Endothelial cell of umbilical vein (primary cell): ENCODE results near the gene TBC1D8. TPM values are rescaled to one million over a fixed set of nuclear protein-coding genes. Genes with fewer than 3 reads are reported as not detected.

ENCODE experiments used
- BruUV-seq: library from RNA; stranded (reverse); fragments of 400-500 nt; replicated peaks from 2 replicates; lab custom pipeline; 2021; lab: Mats Ljungman, UMichigan
- CTCF ChIA-PET: fragments of 300-600, 350-600 bp; sonication (Branson Sonifier 250); formaldehyde crosslinking; loops from one replicate; lab custom pipeline; 2021; ENCODE audit warnings: antibody characterized with exemption, inconsistent platforms; lab: Charles Lee
- POLR2A ChIA-PET: fragments of 300-600, 350-600 bp; sonication (Branson Sonifier 250); formaldehyde crosslinking; loops from one replicate; lab custom pipeline; 2021; ENCODE audit warnings: antibody characterized with exemption, inconsistent platforms; lab: Charles Lee
- DNase-seq: peaks from one replicate; pipeline ENCODE4 v3.0.0-alpha.2; 2011; ENCODE audit warnings: low read depth, low spot score
- FAIRE-seq: peaks from 2 replicates; lab custom pipeline; 2011; peaks lifted over from hg19 to GRCh38; lab: Jason Lieb, UNC
- H2AFZ ChIP-seq: 2 replicates; pipeline ENCODE4 v1.6.0; 2012; ENCODE audit warnings: low read depth, low read length, control low read depth, inconsistent platforms
- H3K27ac ChIP-seq: 2 replicates; pipeline ENCODE4 v1.5.1; 2011; ENCODE audit warnings: low read depth, mild to moderate bottlenecking, control low read depth, low read length, moderate library complexity; ENCODE audit not compliant: insufficient read depth
- H3K27me3 ChIP-seq, 2 experiments: 2 replicates each; pipeline versions ENCODE4 v1.6.0 to v1.6.1; 2011; ENCODE audit warnings: low read length in 2 of 2, mixed read lengths in 1 of 2; ENCODE audit not compliant: control insufficient read depth in 2 of 2, insufficient read depth in 2 of 2
- H3K36me3 ChIP-seq, 2 experiments: 2 replicates in 1 of 2; 3 replicates in 1 of 2; pipeline ENCODE4 v1.5.1; 2011; ENCODE audit warnings: low read length in 2 of 2, mild to moderate bottlenecking in 1 of 2, moderate library complexity in 1 of 2; ENCODE audit not compliant: control insufficient read depth in 2 of 2, insufficient read depth in 2 of 2; ENCODE audit errors: extremely low read depth in 1 of 2
- H3K4me1 ChIP-seq: 3 replicates; pipeline ENCODE4 v1.5.1; 2011; ENCODE audit warnings: mild to moderate bottlenecking, low read length; ENCODE audit not compliant: control insufficient read depth, insufficient read depth; ENCODE audit errors: extremely low read depth
- H3K4me2 ChIP-seq: 2 replicates; pipeline ENCODE4 v1.6.1; 2011; ENCODE audit warnings: low read length, control low read depth, mixed read lengths; ENCODE audit not compliant: insufficient read depth
- H3K4me3 ChIP-seq, 3 experiments: fragments of 200-600 bp in 1 of 3; sonication (generic), shearing (Covaris generic) in 1 of 3; replicated peaks in 1 of 3; 2 replicates each; pipeline ENCODE4 v1.5.1; 2011 to 2016; ENCODE audit warnings: control low read depth in 3 of 3, low read length in 3 of 3, mild to moderate bottlenecking in 2 of 3, inconsistent platforms in 1 of 3, low read depth in 1 of 3, moderate library complexity in 1 of 3; ENCODE audit not compliant: insufficient read depth in 1 of 3
- H3K79me2 ChIP-seq: 2 replicates; pipeline ENCODE4 v1.6.0; 2012; ENCODE audit warnings: low read length, inconsistent platforms; ENCODE audit not compliant: control insufficient read depth, insufficient read depth
- H3K9ac ChIP-seq: replicated peaks from 2 replicates; pipeline ENCODE3; 2011; ENCODE audit warnings: low read length, control low read depth; ENCODE audit not compliant: insufficient read depth; ENCODE audit errors: extremely low read depth
- H3K9me1 ChIP-seq: replicated peaks from 3 replicates; pipeline ENCODE4 v1.6.0; 2011; ENCODE audit warnings: mild to moderate bottlenecking, low read length; ENCODE audit not compliant: control insufficient read depth, insufficient read depth; ENCODE audit errors: extremely low read depth
- H3K9me3 ChIP-seq: replicated peaks from 2 replicates; pipeline ENCODE4 v1.5.1; 2012; ENCODE audit warnings: low read length, inconsistent platforms; ENCODE audit not compliant: control insufficient read depth, insufficient read depth
- H4K20me1 ChIP-seq: replicated peaks from 2 replicates; pipeline ENCODE3; 2011; ENCODE audit warnings: mild to moderate bottlenecking, low read length; ENCODE audit not compliant: control insufficient read depth, insufficient read depth; ENCODE audit errors: extremely low read depth
- EZH2 ChIP-seq: IDR thresholded peaks from 2 replicates; pipeline ENCODE4 v1.6.1; 2012; ENCODE audit warnings: borderline replicate concordance, low read depth, mild to moderate bottlenecking, moderate library complexity, low read length, inconsistent platforms; ENCODE audit not compliant: severe bottlenecking
- FOS ChIP-seq: IDR thresholded peaks from 2 replicates; pipeline ENCODE4 v1.6.1; 2011; ENCODE audit warnings: mild to moderate bottlenecking, low read length, moderate library complexity, borderline replicate concordance; ENCODE audit not compliant: insufficient read depth
- GATA2 ChIP-seq: IDR thresholded peaks from 2 replicates; pipeline ENCODE4 v1.7.0; 2011; ENCODE audit warnings: low read depth, mild to moderate bottlenecking, moderate library complexity, mixed read lengths, low read length; ENCODE audit not compliant: insufficient read length, insufficient read depth
- JUN ChIP-seq: IDR thresholded peaks from 2 replicates; pipeline ENCODE4 v1.6.1; 2011; ENCODE audit warnings: borderline replicate concordance, low read depth; ENCODE audit not compliant: insufficient read length, insufficient read depth
- MYC ChIP-seq: IDR thresholded peaks from one replicate; pipeline ENCODE4 v1.6.1; 2011; ENCODE audit warnings: mild to moderate bottlenecking, low read depth, low read length
- POLR2A ChIP-seq: IDR thresholded peaks from 2 replicates; pipeline ENCODE4 v1.6.1; 2012; ENCODE audit warnings: low read depth, mild to moderate bottlenecking, control low read depth, low read length
- POLR2AphosphoS5 ChIP-seq: IDR thresholded peaks from 2 replicates; pipeline ENCODE4 v1.6.1; 2012; ENCODE audit warnings: low read depth, mild to moderate bottlenecking, control low read depth, low read length, moderate library complexity; ENCODE audit not compliant: insufficient read depth
- dilution Hi-C: fragments of 300-500 bp; cut with MboI; formaldehyde crosslinking; loops from one replicate; pipeline ENCODE4 v1.15.0; 2019; ENCODE audit warnings: low sequenced_read_pairs; ENCODE audit not compliant: extremely low pct_ligation_motif_present
- intact Hi-C: fragments of 100-400 bp; cut with micrococcal nuclease; formaldehyde crosslinking; loops from one replicate; pipeline ENCODE4 v1.10.0; 2022
- polyA plus RNA-seq, 4 experiments: library from polyadenylated mRNA; depleted of rRNA in 3 of 4; stranded (reverse) in 3 of 4; unstranded in 1 of 4; fragments of >200 nt; gene quantifications; 2 replicates each; pipeline versions ENCODE4 v1.2.1 to v1.2.3, GENCODE V29; 2011 to 2012; ENCODE audit warnings: missing spikeins in 1 of 4
- total RNA-seq: library from RNA; stranded (reverse); gene quantifications from 2 replicates; pipeline ENCODE4 v1.2.3, GENCODE V29; 2021
- TF ChIP-seq, protein P1 (sequence below), 2 donors: IDR thresholded peaks; 1 replicate in 1 of 2; 2 replicates in 1 of 2; pipeline ENCODE4 v1.5.1; 2011; ENCODE audit warnings: low read length in 2 of 2, mild to moderate bottlenecking in 2 of 2, moderate library complexity in 2 of 2, control low read depth in 1 of 2, inconsistent platforms in 1 of 2, low read depth in 1 of 2; ENCODE audit not compliant: insufficient read depth in 1 of 2; ENCODE audit errors: extremely low read depth in 1 of 2
- TF ChIP-seq, protein P2 (sequence below): IDR thresholded peaks from 2 replicates; pipeline ENCODE4 v1.6.1; 2011; ENCODE audit not compliant: insufficient read depth, insufficient read length

The TBC1D8 gene
- total and polyA plus RNA-seq, 2 donors (not counting 3 experiments of a cell fraction or from before 2014, with no cell fraction given) = 28.5 to 32.1 TPM

DNA sequence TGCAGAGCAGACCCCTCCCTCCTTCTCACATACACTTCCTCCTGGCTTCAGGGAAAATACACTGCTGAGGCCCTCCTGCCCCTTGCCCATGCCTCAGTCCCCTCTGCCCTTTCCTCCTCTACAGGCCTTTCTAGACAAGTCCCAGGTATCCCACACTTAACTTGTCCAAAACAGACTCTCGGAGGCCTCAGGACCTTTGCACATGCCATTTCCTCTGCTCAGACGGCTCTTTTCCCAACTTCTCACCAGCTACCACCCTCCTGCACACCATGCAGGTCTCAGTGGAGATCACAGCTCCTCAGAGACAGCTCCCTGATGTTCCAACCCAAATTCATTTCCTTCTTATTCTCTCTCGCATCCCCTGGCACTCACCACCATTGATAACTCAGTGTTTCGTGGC lies 11.7 kb downstream of the TBC1D8 start:
- no TSS peak for BruUV-seq
- dilution Hi-C loops (no loop called here), intact Hi-C loops (no loop called here)
- H3K79me2 ChIP-seq = peaks cover 88% of the 10 kb centered on the region
- no peak overlapping the region for H3K9ac ChIP-seq
- TF ChIP-seq FOS (no peak), POLR2A (no peak), POLR2AphosphoS5 (no peak), EZH2 (no peak), GATA2 (no peak), MYC (no peak), JUN (no peak)
- TF ChIP-seq, protein P1, sequence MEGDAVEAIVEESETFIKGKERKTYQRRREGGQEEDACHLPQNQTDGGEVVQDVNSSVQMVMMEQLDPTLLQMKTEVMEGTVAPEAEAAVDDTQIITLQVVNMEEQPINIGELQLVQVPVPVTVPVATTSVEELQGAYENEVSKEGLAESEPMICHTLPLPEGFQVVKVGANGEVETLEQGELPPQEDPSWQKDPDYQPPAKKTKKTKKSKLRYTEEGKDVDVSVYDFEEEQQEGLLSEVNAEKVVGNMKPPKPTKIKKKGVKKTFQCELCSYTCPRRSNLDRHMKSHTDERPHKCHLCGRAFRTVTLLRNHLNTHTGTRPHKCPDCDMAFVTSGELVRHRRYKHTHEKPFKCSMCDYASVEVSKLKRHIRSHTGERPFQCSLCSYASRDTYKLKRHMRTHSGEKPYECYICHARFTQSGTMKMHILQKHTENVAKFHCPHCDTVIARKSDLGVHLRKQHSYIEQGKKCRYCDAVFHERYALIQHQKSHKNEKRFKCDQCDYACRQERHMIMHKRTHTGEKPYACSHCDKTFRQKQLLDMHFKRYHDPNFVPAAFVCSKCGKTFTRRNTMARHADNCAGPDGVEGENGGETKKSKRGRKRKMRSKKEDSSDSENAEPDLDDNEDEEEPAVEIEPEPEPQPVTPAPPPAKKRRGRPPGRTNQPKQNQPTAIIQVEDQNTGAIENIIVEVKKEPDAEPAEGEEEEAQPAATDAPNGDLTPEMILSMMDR (IDR thresholded peaks at IDR 0.05; ENCODE audit: extremely low read depth in 1 of 2, insufficient read depth in 1 of 2, low read depth in 1 of 2, low read length in 2 of 2) = no peak
- TF ChIP-seq, protein P2, sequence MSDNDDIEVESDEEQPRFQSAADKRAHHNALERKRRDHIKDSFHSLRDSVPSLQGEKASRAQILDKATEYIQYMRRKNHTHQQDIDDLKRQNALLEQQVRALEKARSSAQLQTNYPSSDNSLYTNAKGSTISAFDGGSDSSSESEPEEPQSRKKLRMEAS = no peak
- ChIA-PET POLR2A (interaction anchor here (1.2 kb wide), 1 partner anchor 12 kb away, joined by 4 read pairs; the partner anchor contains the start of gene TBC1D8), CTCF (interaction anchor here (1.1 to 1.7 kb wide), 5 partner anchors 10 to 78 kb away, joined by 3 to 6 read pairs (median 3); partner anchors contain the start of gene TBC1D8)
- no peaks in the 10 kb centered on the region for H4K20me1 ChIP-seq
- DNase-seq = no peak
- H3K9me1 ChIP-seq = no peaks in the 10 kb centered on the region
- H3K36me3 ChIP-seq = no peaks in the 10 kb centered on the region
- H3K9me3 ChIP-seq = no peaks in the 10 kb centered on the region
- no peak overlapping the region for H2AFZ ChIP-seq
- H3K27ac ChIP-seq = no peak overlapping the region
- no peaks in the 10 kb centered on the region for H3K27me3 ChIP-seq
- no peaks in the 10 kb centered on the region for H3K4me1 ChIP-seq
- H3K4me2 ChIP-seq = no peak overlapping the region
- no peak for FAIRE-seq
- no peak overlapping the region for H3K4me3 ChIP-seq
